ENCODE results near the gene EXOSC7. TPM values are rescaled to one million over a fixed set of nuclear protein-coding genes. Genes with fewer than 3 reads are reported as not detected.
A peak's percentile ranks its signal among the peaks of the same experiment; 100 is the strongest.

EXOSC7 gene
- total and polyA plus RNA-seq, 9 donors = 39.5 to 51.4 (median 43.3) TPM

DNA sequence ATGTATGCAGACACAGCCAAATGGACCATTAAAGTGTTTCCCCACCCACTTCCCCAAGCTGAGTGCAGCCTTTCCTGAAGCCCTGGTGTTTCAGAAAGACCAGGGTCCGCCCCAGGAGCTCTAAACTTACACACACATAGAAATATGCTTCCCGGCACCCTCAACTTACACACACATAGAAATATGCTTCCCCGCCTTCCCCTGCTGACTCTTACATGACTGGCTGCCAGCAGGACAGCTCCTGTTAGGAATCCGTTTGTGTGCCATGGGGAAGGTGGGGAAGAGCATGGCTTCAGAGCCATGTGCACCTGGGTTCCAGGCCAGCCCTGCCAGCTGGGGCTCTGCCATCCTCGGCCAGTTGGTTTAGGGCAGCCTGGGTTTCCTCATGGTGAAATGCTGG, 53.6 kb downstream of the EXOSC7 start:
- peak; percentile 77 for DNase-seq
- 64% methylated on average over 4 of the region's 5 CpGs for WGBS (ENCODE audit: insufficient coverage)
- H3K27ac ChIP-seq (ENCODE audit: low read length) = peak overlapping the region; percentile 74
- H3K4me1 ChIP-seq (ENCODE audit: control insufficient read depth, insufficient read depth, low read length) = peaks cover 55% of the 10 kb centered on the region
- H3K27me3 ChIP-seq (ENCODE audit: control insufficient read depth, insufficient read depth, low read length) = no peaks in the 10 kb centered on the region
- peaks cover 5% of the 10 kb centered on the region for H3K36me3 ChIP-seq (ENCODE audit: control insufficient read depth, insufficient read depth, low read length)
- H3K4me3 ChIP-seq (ENCODE audit: low read length) = no peak overlapping the region
- H3K9me3 ChIP-seq (replicated peaks; ENCODE audit: control insufficient read depth, low read depth, low read length) = no peaks in the 10 kb centered on the region

GRCh38 chr3:45031531-45031930, 55.5 kb downstream of the EXOSC7 start:
- H3K4me1 ChIP-seq (ENCODE audit: control insufficient read depth, insufficient read depth, low read length) = peaks cover 56% of the 10 kb centered on the region
- 74% methylated on average over 3 of the region's 3 CpGs for WGBS (ENCODE audit: insufficient coverage)

GRCh38 chr3:45032113-45032512, 56.1 kb downstream of the EXOSC7 start:
- Histone ChIP-seq H3K27ac (ENCODE audit: low read length) (no peak overlapping the region), H3K9me3 (replicated peaks; ENCODE audit: control insufficient read depth, low read depth, low read length) (no peaks in the 10 kb centered on the region), H3K4me3 (ENCODE audit: low read length) (no peak overlapping the region), H3K4me1 (ENCODE audit: control insufficient read depth, insufficient read depth, low read length) (peaks cover 55% of the 10 kb centered on the region), H3K27me3 (ENCODE audit: control insufficient read depth, insufficient read depth, low read length) (no peaks in the 10 kb centered on the region), H3K36me3 (ENCODE audit: control insufficient read depth, insufficient read depth, low read length) (peaks cover 12% of the 10 kb centered on the region)
- no peak for DNase-seq
- WGBS (ENCODE audit: insufficient coverage) = 88% methylated on average over 2 of the region's 2 CpGs

More at GRCh38 chr3:45031531-45031930, 55.5 kb downstream of the EXOSC7 start:
- Histone ChIP-seq H3K9me3 (replicated peaks; ENCODE audit: control insufficient read depth, low read depth, low read length) (no peaks in the 10 kb centered on the region), H3K36me3 (ENCODE audit: control insufficient read depth, insufficient read depth, low read length) (peaks cover 7% of the 10 kb centered on the region), H3K27ac (ENCODE audit: low read length) (no peak overlapping the region), H3K27me3 (ENCODE audit: control insufficient read depth, insufficient read depth, low read length) (no peaks in the 10 kb centered on the region), H3K4me3 (ENCODE audit: low read length) (no peak overlapping the region)
- DNase-seq = no peak

- DNase-seq = no peak
- H3K4me1 ChIP-seq (ENCODE audit: control insufficient read depth, insufficient read depth, low read length) = peaks cover 43% of the 10 kb centered on the region
- H3K27me3 ChIP-seq (ENCODE audit: control insufficient read depth, insufficient read depth, low read length) = no peaks in the 10 kb centered on the region
- H3K9me3 ChIP-seq (replicated peaks; ENCODE audit: control insufficient read depth, low read depth, low read length) = no peaks in the 10 kb centered on the region
- H3K4me3 ChIP-seq (ENCODE audit: low read length) = no peak overlapping the region
- peaks cover 12% of the 10 kb centered on the region for H3K36me3 ChIP-seq (ENCODE audit: control insufficient read depth, insufficient read depth, low read length)
- 97% methylated on average over 5 of the region's 6 CpGs for WGBS (ENCODE audit: insufficient coverage)
- no peak overlapping the region for H3K27ac ChIP-seq (ENCODE audit: low read length)
Measured at GRCh38 chr3:45033791-45034190, 57.7 kb downstream of the EXOSC7 start.

DNA sequence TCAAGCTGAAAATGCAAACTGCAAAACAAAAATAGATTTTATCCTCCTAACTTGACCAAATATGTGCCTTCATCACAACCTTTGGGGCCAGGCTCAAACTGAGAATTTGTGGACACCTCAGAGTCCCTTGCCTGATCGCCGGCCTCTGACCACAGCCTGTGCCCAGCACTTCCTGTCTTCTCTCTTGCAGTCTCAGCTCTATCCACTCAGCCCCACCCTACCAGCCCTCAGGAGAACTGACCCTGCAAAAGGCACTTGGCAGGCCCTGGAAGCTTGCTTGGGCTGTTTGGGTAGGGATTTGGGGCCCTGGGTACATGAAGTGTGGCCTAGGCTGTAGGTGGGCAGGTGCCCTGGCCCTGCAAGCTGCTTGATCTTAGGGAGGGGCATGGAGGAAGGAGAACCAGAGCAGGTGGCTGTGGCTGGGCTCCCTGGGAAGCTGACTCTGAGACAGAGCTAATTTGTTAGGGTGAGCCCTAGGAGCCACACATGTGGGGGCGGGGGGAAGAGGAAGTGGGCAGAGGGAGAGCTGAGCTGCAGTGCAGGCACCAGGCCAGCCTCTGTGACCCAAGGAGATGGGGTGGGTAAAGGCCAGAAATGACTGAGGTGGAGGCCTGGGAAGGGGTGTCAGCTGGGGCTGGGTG, 58.7 kb downstream of the EXOSC7 start:
- no peak overlapping the region for H3K4me3 ChIP-seq (ENCODE audit: low read length)
- H3K4me1 ChIP-seq (ENCODE audit: control insufficient read depth, insufficient read depth, low read length) = peaks cover 35% of the 10 kb centered on the region
- 78% methylated on average over 1 of the region's 3 CpGs for WGBS (ENCODE audit: insufficient coverage)
- no peaks in the 10 kb centered on the region for H3K9me3 ChIP-seq (replicated peaks; ENCODE audit: control insufficient read depth, low read depth, low read length)
- peak overlapping the region; percentile 29 for H3K27ac ChIP-seq (ENCODE audit: low read length)
- no peaks in the 10 kb centered on the region for H3K27me3 ChIP-seq (ENCODE audit: control insufficient read depth, insufficient read depth, low read length)
- peaks cover 15% of the 10 kb centered on the region for H3K36me3 ChIP-seq (ENCODE audit: control insufficient read depth, insufficient read depth, low read length)
- DNase-seq = peak; percentile 68

- DNase-seq = peak; percentile 73
- Histone ChIP-seq H3K9me3 (replicated peaks; ENCODE audit: control insufficient read depth, low read depth, low read length) (no peaks in the 10 kb centered on the region), H3K4me3 (ENCODE audit: low read length) (peak overlapping the region; percentile 30), H3K4me1 (ENCODE audit: control insufficient read depth, insufficient read depth, low read length) (peaks cover 32% of the 10 kb centered on the region), H3K36me3 (ENCODE audit: control insufficient read depth, insufficient read depth, low read length) (peaks cover 15% of the 10 kb centered on the region), H3K27me3 (ENCODE audit: control insufficient read depth, insufficient read depth, low read length) (no peaks in the 10 kb centered on the region), H3K27ac (ENCODE audit: low read length) (peak overlapping the region; percentile 37)
- WGBS (ENCODE audit: insufficient coverage) = 18% methylated on average over 60 of the region's 64 CpGs
Measured at GRCh38 chr3:45035441-45036301, 59.6 kb downstream of the EXOSC7 start.

DNA sequence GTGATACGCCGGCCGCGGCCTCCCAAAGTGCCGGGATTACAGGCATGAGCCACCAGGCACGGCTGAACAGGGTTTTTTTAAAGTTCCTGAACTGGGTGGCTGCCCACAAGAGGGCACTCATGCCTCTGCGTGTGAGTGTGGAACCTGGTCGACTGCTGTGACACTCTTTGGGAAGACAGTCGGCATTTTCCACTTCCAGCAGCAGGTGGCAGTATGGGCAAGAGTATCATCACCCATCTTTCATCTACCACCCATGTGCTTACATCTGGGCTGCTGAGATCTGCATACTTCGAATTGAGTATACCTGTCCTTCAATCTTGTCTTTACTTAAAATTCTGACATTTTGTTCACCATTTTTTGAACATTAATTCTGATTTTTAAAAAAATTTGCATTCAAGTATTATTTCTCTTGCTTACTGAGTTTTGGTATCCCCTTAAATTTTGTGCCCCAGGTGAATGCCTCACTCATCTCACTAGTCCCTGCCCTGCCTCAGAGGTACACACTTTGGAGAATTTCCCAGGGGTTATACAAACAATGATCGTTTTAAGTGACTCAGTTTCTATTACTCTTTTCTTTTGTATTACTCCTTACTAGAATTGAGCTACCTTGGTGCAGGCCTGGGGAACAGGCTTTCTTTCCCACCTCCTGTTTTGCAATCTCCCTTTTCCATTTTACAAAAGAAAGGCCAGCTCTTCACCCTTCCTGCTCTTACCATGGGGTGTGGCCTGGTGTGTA, 61.8 kb downstream of the EXOSC7 start:
- no peak overlapping the region for H3K27ac ChIP-seq (ENCODE audit: low read length)
- no peak overlapping the region for H3K4me3 ChIP-seq (ENCODE audit: low read length)
- peak; percentile 93 for DNase-seq
- no peaks in the 10 kb centered on the region for H3K9me3 ChIP-seq (replicated peaks; ENCODE audit: control insufficient read depth, low read depth, low read length)
- H3K4me1 ChIP-seq (ENCODE audit: control insufficient read depth, insufficient read depth, low read length) = peaks cover 32% of the 10 kb centered on the region
- no peaks in the 10 kb centered on the region for H3K27me3 ChIP-seq (ENCODE audit: control insufficient read depth, insufficient read depth, low read length)
- H3K36me3 ChIP-seq (ENCODE audit: control insufficient read depth, insufficient read depth, low read length) = peaks cover 14% of the 10 kb centered on the region
- WGBS (ENCODE audit: insufficient coverage) = 5% methylated on average over 9 of the region's 11 CpGs

- 50% methylated on average over 1 of the region's 2 CpGs for WGBS (ENCODE audit: insufficient coverage)
- no peak overlapping the region for H3K27ac ChIP-seq (ENCODE audit: low read length)
- H3K4me3 ChIP-seq (ENCODE audit: low read length) = no peak overlapping the region
- no peaks in the 10 kb centered on the region for H3K9me3 ChIP-seq (replicated peaks; ENCODE audit: control insufficient read depth, low read depth, low read length)
- H3K36me3 ChIP-seq (ENCODE audit: control insufficient read depth, insufficient read depth, low read length) = peaks cover 6% of the 10 kb centered on the region
- DNase-seq = no peak
- no peaks in the 10 kb centered on the region for H3K27me3 ChIP-seq (ENCODE audit: control insufficient read depth, insufficient read depth, low read length)
- peaks cover 5% of the 10 kb centered on the region for H3K4me1 ChIP-seq (ENCODE audit: control insufficient read depth, insufficient read depth, low read length)
Measured at GRCh38 chr3:45041666-45042065, 65.6 kb downstream of the EXOSC7 start.

DNA sequence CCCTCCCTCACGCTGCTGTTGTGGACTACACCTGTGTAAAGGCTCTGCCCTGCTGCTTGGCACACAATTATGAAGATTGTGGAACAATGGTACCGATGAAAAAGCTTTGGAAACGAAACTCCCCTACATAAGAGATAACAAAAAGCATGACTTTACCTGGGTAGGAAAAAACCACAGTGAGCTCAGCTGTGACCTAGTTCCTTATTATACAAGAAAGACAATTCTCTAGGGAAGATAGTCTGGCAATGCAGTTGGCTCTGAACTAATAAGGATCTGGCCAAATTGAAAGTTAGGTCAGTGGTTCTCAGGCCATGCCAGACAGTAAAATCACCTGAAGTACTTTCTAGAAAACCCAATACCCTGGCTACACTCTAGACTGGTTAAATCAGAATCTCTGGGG, 66.1 kb downstream of the EXOSC7 start:
- Histone ChIP-seq H3K9me3 (replicated peaks; ENCODE audit: control insufficient read depth, low read depth, low read length) (no peaks in the 10 kb centered on the region), H3K27me3 (ENCODE audit: control insufficient read depth, insufficient read depth, low read length) (no peaks in the 10 kb centered on the region), H3K4me3 (ENCODE audit: low read length) (no peak overlapping the region), H3K4me1 (ENCODE audit: control insufficient read depth, insufficient read depth, low read length) (peaks cover 2% of the 10 kb centered on the region), H3K36me3 (ENCODE audit: control insufficient read depth, insufficient read depth, low read length) (peaks cover 3% of the 10 kb centered on the region), H3K27ac (ENCODE audit: low read length) (no peak overlapping the region)
- DNase-seq = no peak
- no CpG with 5 or more reads among the region's 3 CpGs for WGBS (ENCODE audit: insufficient coverage)

GRCh38 chr3:45043728-45044299, 67.8 kb downstream of the EXOSC7 start:
- no peak overlapping the region for H3K27ac ChIP-seq (ENCODE audit: low read length)

More at GRCh38 chr3:45043728-45044299, 67.8 kb downstream of the EXOSC7 start:
- Histone ChIP-seq H3K27me3 (ENCODE audit: control insufficient read depth, insufficient read depth, low read length) (peaks cover 5% of the 10 kb centered on the region), H3K4me1 (ENCODE audit: control insufficient read depth, insufficient read depth, low read length) (no peaks in the 10 kb centered on the region), H3K9me3 (replicated peaks; ENCODE audit: control insufficient read depth, low read depth, low read length) (no peaks in the 10 kb centered on the region), H3K36me3 (ENCODE audit: control insufficient read depth, insufficient read depth, low read length) (peaks cover 3% of the 10 kb centered on the region), H3K4me3 (ENCODE audit: low read length) (no peak overlapping the region)
- no CpG with 5 or more reads among the region's 2 CpGs for WGBS (ENCODE audit: insufficient coverage)
- peak; percentile 56 for DNase-seq
